Thoracic aorta (tissue), 2 donors: ENCODE data around the gene SF1. TPM values are rescaled to one million over a fixed set of nuclear protein-coding genes. Genes with fewer than 3 reads are reported as not detected.
A peak's percentile ranks its signal among the peaks of the same experiment; 100 is the strongest.

ENCODE experiments used
- ATAC-seq: fragments of 150-250 bp; one replicate; pipeline ENCODE4 v1.8.0; 2017; ENCODE audit warnings: low read depth; ENCODE audit not compliant: insufficient number of reproducible peaks, low FRiP score
- DNase-seq: peaks from one replicate; pipeline ENCODE4 v3.0.0-alpha.2; 2020; ENCODE audit warnings: low spot score
- H3K27ac ChIP-seq, 2 donors: fragments of 200-600 bp; sonication (generic); 1 replicate in 1 of 2; 2 replicates in 1 of 2; pipeline ENCODE4 v1.5.1; 2016; ENCODE audit warnings: mild to moderate bottlenecking in 2 of 2, moderate library complexity in 2 of 2
- H3K27me3 ChIP-seq: fragments of 200-600 bp; sonication (generic); replicated peaks from 2 replicates; pipeline ENCODE4 v1.6.0; 2016; ENCODE audit warnings: mild to moderate bottlenecking; ENCODE audit not compliant: insufficient read depth
- H3K36me3 ChIP-seq: fragments of 200-600 bp; sonication (generic); one replicate; pipeline ENCODE4 v1.5.1; 2016
- H3K4me1 ChIP-seq, 2 donors: fragments of 200-600 bp; sonication (generic); 1 replicate in 1 of 2; 2 replicates in 1 of 2; pipeline versions ENCODE4 v1.5.1 to v1.6.0; 2016; ENCODE audit warnings: low read depth in 2 of 2, mild to moderate bottlenecking in 1 of 2; ENCODE audit not compliant: control insufficient read depth in 1 of 2
- H3K4me3 ChIP-seq: fragments of 200-600 bp; sonication (generic); 2 replicates; pipeline ENCODE4 v1.5.1; 2016; ENCODE audit warnings: mild to moderate bottlenecking
- H3K9me3 ChIP-seq: fragments of 200-600 bp; sonication (generic); 2 replicates; pipeline ENCODE4 v1.5.1; 2016
- total RNA-seq, 2 donors: library from RNA; depleted of rRNA; stranded (reverse); fragments of >200 nt; gene quantifications; one replicate each; pipeline versions ENCODE4 v1.1.0 to v1.2.3, GENCODE V29; 2016
- TF ChIP-seq, protein P1 (sequence below): fragments of 200-600 bp; sonication (generic); IDR thresholded peaks from one replicate; pipeline ENCODE4 v1.5.1; 2019; ENCODE audit warnings: antibody characterized with exemption

The SF1 gene
- total RNA-seq, 2 donors from 2014 or later, result 250 to 512 TPM

DNA sequence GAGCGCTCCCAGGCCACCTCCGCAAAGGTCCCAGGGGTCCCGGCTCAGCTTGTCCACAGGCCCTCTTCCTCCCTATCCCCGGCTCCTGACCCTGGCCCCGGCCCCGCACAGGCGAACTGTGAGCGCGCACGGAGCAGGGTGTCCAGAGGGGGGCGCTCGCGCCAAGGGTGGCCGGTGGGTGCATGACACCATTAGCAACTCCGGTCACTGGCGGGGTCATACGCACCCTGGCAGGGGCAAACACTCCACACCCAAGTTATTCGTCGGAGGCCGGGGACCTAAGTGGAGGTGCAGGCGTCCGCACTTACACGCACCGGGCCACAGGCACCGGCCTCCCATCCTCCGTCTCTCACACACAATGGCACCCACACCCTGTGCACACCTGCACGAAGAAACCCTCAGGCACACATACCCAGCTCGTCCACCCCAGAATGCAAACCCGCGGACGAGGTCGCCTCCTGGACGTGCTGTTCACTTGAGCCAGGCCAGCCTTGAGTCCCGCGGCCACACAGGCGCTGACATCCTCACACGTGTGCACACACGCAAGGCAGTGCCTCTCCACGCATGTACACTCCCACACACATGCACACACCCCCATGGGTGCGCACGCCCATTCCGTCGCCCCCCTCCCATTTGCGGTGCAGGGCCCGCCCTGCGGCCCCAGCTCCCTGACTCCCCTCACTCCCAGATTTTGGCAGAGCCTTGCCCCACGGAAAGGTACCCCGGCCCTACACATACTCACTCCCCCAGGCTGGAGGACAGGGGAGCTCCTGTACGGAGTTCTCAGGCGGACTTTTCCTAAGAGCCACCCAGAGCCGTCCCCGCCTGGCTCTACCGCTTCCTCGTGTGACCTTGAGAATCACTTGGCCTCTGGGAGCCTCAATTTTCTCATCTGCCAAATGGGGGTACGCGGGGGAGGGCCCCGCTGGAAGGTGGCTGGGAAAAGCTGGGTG, 34.5 kb downstream of the SF1 start, which contains the start of gene RASGRP2:
Gene RASGRP2, minus strand, starts transcription at position 552 of the 953 bp plus-strand sequence. CDS start 1,276 bp downstream, outside the sequence.
- peak; percentile 13 for ATAC-seq
- peak within 1 kb of the TSS; percentile 79 for H3K4me3 ChIP-seq
- H3K36me3 ChIP-seq, result no peaks in the 10 kb centered on the region
- H3K4me1 ChIP-seq, result peaks cover 3 to 23% of the 10 kb centered on the region in 2 donors
- peak within 1 kb of the TSS; percentile 90 to 97 for H3K27ac ChIP-seq
- no peaks in the 10 kb centered on the region for H3K9me3 ChIP-seq
- H3K27me3 ChIP-seq, result no peaks in the 10 kb centered on the region
- DNase-seq, result peak; percentile 57
- TF ChIP-seq, protein P1, sequence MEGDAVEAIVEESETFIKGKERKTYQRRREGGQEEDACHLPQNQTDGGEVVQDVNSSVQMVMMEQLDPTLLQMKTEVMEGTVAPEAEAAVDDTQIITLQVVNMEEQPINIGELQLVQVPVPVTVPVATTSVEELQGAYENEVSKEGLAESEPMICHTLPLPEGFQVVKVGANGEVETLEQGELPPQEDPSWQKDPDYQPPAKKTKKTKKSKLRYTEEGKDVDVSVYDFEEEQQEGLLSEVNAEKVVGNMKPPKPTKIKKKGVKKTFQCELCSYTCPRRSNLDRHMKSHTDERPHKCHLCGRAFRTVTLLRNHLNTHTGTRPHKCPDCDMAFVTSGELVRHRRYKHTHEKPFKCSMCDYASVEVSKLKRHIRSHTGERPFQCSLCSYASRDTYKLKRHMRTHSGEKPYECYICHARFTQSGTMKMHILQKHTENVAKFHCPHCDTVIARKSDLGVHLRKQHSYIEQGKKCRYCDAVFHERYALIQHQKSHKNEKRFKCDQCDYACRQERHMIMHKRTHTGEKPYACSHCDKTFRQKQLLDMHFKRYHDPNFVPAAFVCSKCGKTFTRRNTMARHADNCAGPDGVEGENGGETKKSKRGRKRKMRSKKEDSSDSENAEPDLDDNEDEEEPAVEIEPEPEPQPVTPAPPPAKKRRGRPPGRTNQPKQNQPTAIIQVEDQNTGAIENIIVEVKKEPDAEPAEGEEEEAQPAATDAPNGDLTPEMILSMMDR, result peak; percentile 73

DNA sequence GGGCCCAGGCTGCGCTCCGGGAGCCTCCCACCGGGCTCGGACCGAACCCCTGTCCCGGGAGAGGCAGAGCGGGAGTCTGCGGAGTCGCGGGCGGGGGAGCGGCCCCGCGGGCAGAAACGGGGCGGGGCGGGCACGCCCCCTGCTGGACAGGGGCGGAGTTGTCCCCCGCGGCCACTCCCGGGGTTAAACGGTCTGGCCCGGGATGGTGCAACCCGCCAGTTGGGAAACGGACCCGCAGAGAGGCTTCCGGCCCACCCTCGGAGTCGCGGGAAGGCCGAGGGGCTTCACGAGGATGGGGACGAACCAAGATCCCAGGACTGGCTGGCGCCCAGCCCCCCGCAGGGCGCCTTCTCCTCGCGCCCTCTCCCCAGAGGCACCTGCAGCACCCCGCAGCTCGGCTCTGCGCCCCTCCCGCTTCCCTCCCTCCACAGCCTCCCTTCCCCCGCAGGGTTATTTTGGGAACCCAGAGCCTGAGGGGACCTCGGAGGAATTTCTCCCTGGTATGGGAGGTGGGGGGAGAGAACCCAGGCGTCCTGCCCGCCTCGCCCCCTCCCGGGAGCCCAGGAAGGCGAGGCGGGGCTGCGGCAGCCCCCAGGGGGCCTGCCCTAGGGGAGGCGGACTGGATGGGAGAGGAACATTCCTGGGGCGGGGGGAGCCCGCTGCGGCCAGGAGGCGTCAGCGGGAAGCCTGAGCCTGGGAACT, 35.3 kb downstream of the SF1 start:
- Histone ChIP-seq H3K4me1 (peaks cover 3 to 23% of the 10 kb centered on the region in 2 donors), H3K36me3 (no peaks in the 10 kb centered on the region), H3K27me3 (no peaks in the 10 kb centered on the region), H3K9me3 (no peaks in the 10 kb centered on the region), H3K4me3 (peak overlapping the region; percentile 79), H3K27ac (peak overlapping the region; percentile 88 to 94)
- ATAC-seq (peak; percentile 40), DNase-seq (no peak)
- TF ChIP-seq, protein P1, result peak; percentile 92

DNA sequence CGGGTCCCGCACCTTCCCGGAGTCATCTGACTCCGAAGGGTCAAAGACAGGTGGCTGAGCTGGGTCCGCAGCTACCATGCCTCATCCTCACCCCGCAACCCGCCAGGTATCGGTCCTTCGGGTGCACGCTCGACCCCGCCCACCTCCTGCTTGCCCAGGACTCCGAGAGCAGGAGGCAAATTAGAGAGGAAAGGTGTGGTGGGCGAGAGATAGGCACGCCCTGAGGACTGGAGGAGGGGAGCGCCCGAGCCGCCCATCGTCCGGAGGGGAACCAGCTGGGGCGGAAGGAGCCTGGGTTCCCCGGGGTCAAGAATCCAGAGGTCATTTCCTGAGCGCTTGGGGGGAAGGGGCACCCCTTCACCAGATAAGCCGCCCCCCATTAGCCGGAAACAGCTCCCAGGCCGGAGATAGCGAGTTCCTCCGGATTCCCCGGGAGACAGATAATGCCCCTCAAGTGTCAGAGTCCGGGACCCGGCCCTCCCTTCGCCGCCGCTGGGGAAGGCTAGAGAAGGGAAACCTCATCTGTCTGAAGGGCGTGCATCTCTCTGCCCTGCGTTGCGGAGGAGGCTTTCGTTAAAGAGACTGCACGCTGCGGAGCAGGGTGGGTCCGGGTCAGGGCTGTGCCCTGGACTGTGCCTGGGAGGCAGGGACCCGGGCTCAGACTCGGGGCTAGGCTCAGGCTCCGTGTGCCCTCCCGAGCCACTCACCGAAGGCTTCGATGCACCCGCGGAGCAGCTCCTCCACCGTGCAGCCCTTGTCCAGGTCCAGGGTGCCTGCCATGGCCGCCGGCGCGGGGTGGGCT, 36.1 kb downstream of the SF1 start:
- H3K27me3 ChIP-seq, result no peaks in the 10 kb centered on the region
- no peak for ATAC-seq
- no peaks in the 10 kb centered on the region for H3K36me3 ChIP-seq
- DNase-seq, result no peak
- peak overlapping the region; percentile 88 to 94 for H3K27ac ChIP-seq
- TF ChIP-seq, protein P1, result no peak
- peaks cover 3 to 23% of the 10 kb centered on the region in 2 donors for H3K4me1 ChIP-seq
- H3K9me3 ChIP-seq, result no peaks in the 10 kb centered on the region
- peak overlapping the region; percentile 79 for H3K4me3 ChIP-seq

DNA sequence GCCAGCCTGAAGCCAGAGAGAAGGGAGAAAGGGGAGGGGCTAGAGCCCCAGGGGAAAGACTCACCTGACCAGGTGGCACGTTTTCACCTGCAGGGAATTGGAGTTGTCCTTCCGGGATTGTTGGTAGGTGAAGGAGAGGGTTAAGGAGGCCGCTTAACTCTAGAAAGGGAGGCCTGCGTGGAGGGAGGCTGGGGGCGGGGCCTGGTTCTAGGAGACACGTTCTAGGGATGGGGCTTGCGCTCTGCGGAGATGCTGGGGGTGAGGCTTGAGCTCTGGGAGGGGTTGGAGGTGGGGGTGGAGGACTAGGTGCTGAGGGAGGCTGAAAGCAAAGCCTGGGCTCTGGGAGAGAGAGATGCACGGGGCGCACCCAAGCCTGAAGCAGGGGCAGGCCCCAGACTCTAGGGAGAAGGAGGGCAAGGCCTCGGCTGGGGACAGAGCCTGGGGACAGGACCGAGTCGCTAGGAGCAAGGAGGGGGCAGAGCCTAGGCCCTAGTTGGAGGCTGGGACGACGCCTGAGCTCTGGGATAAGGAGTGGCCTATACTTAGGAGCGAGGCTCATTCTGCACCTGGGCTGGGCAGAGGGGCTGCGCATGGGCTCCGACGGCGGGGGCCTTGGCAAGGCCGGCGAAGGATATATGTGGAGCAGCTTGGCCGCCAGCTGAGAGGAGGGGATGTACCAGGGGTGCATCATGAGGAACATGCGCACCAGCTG, 36.8 kb downstream of the SF1 start:
- H3K27ac ChIP-seq, result peak overlapping the region in 1 of 2 donors; percentile 94
- peaks cover 3% of the 10 kb centered on the region for H3K36me3 ChIP-seq
- H3K4me1 ChIP-seq, result peaks cover 3 to 23% of the 10 kb centered on the region in 2 donors
- no peak for ATAC-seq
- TF ChIP-seq, protein P1, result no peak
- H3K4me3 ChIP-seq, result peak overlapping the region; percentile 79
- H3K9me3 ChIP-seq, result no peaks in the 10 kb centered on the region
- DNase-seq, result no peak
- no peaks in the 10 kb centered on the region for H3K27me3 ChIP-seq
